PC-3 (cell line): ENCODE results near the gene PHF19.

Source experiments
- CTCF ChIP-seq: fragments of 300-600 bp; sonication (generic); conservative IDR thresholded peaks from 2 replicates; pipeline ENCODE4 v1.5.1; 2017; ENCODE audit warnings: antibody characterized with exemption, low read depth, mild to moderate bottlenecking, low read length
- EZH2 ChIP-seq: fragments of 300-600 bp; sonication (generic); IDR thresholded peaks from one replicate; pipeline ENCODE4 v1.6.1; 2017; ENCODE audit warnings: antibody characterized with exemption, mild to moderate bottlenecking, low read length; ENCODE audit not compliant: unreplicated experiment
- EZH2phosphoT487 ChIP-seq: fragments of 300-600 bp; sonication (generic); IDR thresholded peaks from 2 replicates; pipeline ENCODE4 v1.6.1; 2018; ENCODE audit warnings: mild to moderate bottlenecking, antibody characterized with exemption, low read length, borderline replicate concordance

GRCh38 chr9:120899490-120900068 is 22.6 kb upstream of the PHF19 start:
- TF ChIP-seq CTCF = no peak
- no peak for TF ChIP-seq EZH2
- TF ChIP-seq EZH2phosphoT487 = no peak
